Fibroblast of lung (primary cell): Measurements from ENCODE around the gene JAK1. TPM values are rescaled to one million over a fixed set of nuclear protein-coding genes. Genes with fewer than 3 reads are reported as not detected.

Experiments
- DNase-seq, 2 donors: peaks; one replicate each; pipeline versions ENCODE4 v3.0.0 to v3.0.0-alpha.2; 2010; ENCODE audit warnings: low read depth in 2 of 2
- H2AFZ ChIP-seq: 2 replicates; pipeline ENCODE4 v1.5.1; 2012; ENCODE audit warnings: low read length, control low read depth, inconsistent platforms
- H3K27ac ChIP-seq: 2 replicates; pipeline ENCODE4 v1.5.1; 2011; ENCODE audit warnings: low read length, control low read depth; ENCODE audit not compliant: insufficient read depth
- H3K27me3 ChIP-seq: 2 replicates; pipeline ENCODE4 v1.5.1; 2011; ENCODE audit warnings: mild to moderate bottlenecking, low read length; ENCODE audit not compliant: control insufficient read depth, insufficient read depth
- H3K36me3 ChIP-seq: 2 replicates; pipeline ENCODE4 v1.5.1; 2011; ENCODE audit warnings: low read length; ENCODE audit not compliant: control insufficient read depth, insufficient read depth
- H3K4me1 ChIP-seq: 2 replicates; pipeline ENCODE4 v1.5.1; 2011; ENCODE audit warnings: low read length; ENCODE audit not compliant: control insufficient read depth, insufficient read depth; ENCODE audit errors: extremely low read depth
- H3K4me2 ChIP-seq: 2 replicates; pipeline ENCODE4 v1.5.1; 2011; ENCODE audit warnings: low read length, control low read depth; ENCODE audit not compliant: insufficient read depth; ENCODE audit errors: extremely low read depth
- H3K4me3 ChIP-seq, 4 experiments: fragments of 200-600 bp in 1 of 4; sonication (generic) in 1 of 4; replicated peaks in 1 of 4; 2 replicates each; pipeline ENCODE4 v1.5.1; 2011 to 2016; ENCODE audit warnings: low read length in 4 of 4, low read depth in 3 of 4, mild to moderate bottlenecking in 3 of 4, control low read depth in 2 of 4, inconsistent platforms in 1 of 4, mixed read lengths in 1 of 4; ENCODE audit not compliant: insufficient read depth in 1 of 4; ENCODE audit errors: control extremely low read depth in 1 of 4
- H3K79me2 ChIP-seq: 2 replicates; pipeline ENCODE4 v1.5.1; 2012; ENCODE audit warnings: mild to moderate bottlenecking, low read length, inconsistent platforms; ENCODE audit not compliant: control insufficient read depth, insufficient read depth
- H3K9ac ChIP-seq: 2 replicates; pipeline ENCODE4 v1.5.1; 2011; ENCODE audit warnings: mild to moderate bottlenecking, low read length, control low read depth; ENCODE audit not compliant: insufficient read depth
- H3K9me3 ChIP-seq: 2 replicates; pipeline ENCODE4 v1.5.1; 2012; ENCODE audit warnings: low read depth, low read length; ENCODE audit not compliant: control insufficient read depth, insufficient read depth
- H4K20me1 ChIP-seq: 2 replicates; pipeline ENCODE4 v1.5.1; 2011; ENCODE audit warnings: low read length; ENCODE audit not compliant: control insufficient read depth, insufficient read depth; ENCODE audit errors: extremely low read depth
- EZH2 ChIP-seq: IDR thresholded peaks from 2 replicates; pipeline ENCODE4 v1.5.1; 2012; ENCODE audit warnings: low read length, control low read depth, mild to moderate bottlenecking; ENCODE audit errors: missing control alignments
- polyA plus RNA-seq, 2 donors: library from polyadenylated mRNA; depleted of rRNA in 1 of 2; stranded (reverse) in 1 of 2; unstranded in 1 of 2; fragments of >200 nt; gene quantifications; 2 replicates each; pipeline ENCODE4 v1.2.1, GENCODE V29; 2011 to 2012; ENCODE audit warnings: missing spikeins in 1 of 2
- total RNA-seq: library from RNA; depleted of rRNA; stranded (reverse); fragments of >200 nt; gene quantifications from 2 replicates; pipeline ENCODE4 v1.2.1, GENCODE V29; 2014
- TF ChIP-seq, protein P1 (sequence below), 2 donors: IDR thresholded peaks in 1 of 2; conservative IDR thresholded peaks in 1 of 2; 1 replicate in 1 of 2; 2 replicates in 1 of 2; pipeline ENCODE4 v1.5.1; 2011 to 2012; ENCODE audit warnings: low read length in 2 of 2, control low read depth in 1 of 2, inconsistent platforms in 1 of 2, low read depth in 1 of 2, mild to moderate bottlenecking in 1 of 2

The JAK1 gene
- total and polyA plus RNA-seq, 2 donors (not counting 1 experiment from before 2014, with no cell fraction given), result 144 to 152 TPM

DNA sequence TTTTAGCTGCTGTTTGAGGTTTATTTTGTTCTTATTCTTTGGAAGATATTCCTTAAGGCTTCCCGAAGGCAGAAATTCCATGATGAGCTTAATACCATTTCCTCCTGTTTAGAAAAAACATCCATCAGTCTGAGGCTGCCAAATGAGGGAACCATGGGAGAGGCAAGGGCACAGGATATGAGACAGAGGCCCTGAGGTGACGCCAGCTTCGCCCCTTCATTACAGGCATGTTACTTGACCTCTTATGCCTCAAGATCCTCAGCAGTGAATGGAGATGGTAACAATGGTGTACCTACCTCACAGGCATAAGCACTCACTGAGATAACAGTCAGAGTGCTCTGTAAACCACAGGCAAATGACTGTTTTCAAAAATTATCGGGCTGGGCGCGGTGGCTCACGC lies 127.9 kb downstream of the JAK1 start:
- Histone ChIP-seq H3K4me3 (no peak overlapping the region), H3K27ac (no peak overlapping the region), H3K27me3 (no peaks in the 10 kb centered on the region), H3K9me3 (no peaks in the 10 kb centered on the region), H4K20me1 (no peaks in the 10 kb centered on the region), H2AFZ (no peak overlapping the region), H3K4me1 (no peaks in the 10 kb centered on the region), H3K9ac (no peak overlapping the region), H3K36me3 (peaks cover 22% of the 10 kb centered on the region), H3K79me2 (no peaks in the 10 kb centered on the region), H3K4me2 (no peak overlapping the region)
- TF ChIP-seq, protein P1, sequence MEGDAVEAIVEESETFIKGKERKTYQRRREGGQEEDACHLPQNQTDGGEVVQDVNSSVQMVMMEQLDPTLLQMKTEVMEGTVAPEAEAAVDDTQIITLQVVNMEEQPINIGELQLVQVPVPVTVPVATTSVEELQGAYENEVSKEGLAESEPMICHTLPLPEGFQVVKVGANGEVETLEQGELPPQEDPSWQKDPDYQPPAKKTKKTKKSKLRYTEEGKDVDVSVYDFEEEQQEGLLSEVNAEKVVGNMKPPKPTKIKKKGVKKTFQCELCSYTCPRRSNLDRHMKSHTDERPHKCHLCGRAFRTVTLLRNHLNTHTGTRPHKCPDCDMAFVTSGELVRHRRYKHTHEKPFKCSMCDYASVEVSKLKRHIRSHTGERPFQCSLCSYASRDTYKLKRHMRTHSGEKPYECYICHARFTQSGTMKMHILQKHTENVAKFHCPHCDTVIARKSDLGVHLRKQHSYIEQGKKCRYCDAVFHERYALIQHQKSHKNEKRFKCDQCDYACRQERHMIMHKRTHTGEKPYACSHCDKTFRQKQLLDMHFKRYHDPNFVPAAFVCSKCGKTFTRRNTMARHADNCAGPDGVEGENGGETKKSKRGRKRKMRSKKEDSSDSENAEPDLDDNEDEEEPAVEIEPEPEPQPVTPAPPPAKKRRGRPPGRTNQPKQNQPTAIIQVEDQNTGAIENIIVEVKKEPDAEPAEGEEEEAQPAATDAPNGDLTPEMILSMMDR (conservative IDR thresholded peaks at IDR 0.05 in 1 of 2, IDR thresholded peaks at IDR 0.05 in 1 of 2; ENCODE audit: low read depth in 1 of 2, low read length in 2 of 2), result no peak
- TF ChIP-seq EZH2, result no peak
- DNase-seq, result no peak

DNA sequence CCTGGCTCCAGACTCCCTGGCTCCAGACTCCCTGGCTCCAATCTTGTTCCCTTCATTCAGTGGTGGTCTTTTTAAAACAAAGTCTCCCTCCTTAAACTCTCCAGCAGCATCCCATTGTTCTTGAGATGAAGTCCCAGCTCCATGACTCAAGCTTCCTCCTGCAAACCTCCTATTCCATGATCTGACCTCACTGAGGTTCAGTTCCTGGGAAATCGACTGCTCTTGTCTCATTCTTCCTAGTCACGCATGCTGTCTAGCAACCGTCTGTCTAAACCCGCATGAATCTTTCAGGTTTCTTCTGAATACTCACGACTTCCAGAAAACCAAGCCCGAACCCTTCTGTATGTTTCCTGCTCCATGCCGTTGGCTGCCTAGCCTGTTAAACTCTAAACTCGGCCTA lies 129.5 kb downstream of the JAK1 start:
- H4K20me1 ChIP-seq, result no peaks in the 10 kb centered on the region
- H3K9ac ChIP-seq, result no peak overlapping the region
- no peak overlapping the region for H3K27ac ChIP-seq
- no peak for DNase-seq
- H3K4me3 ChIP-seq, result no peak overlapping the region
- no peak overlapping the region for H3K4me2 ChIP-seq
- peaks cover 25% of the 10 kb centered on the region for H3K36me3 ChIP-seq
- H3K9me3 ChIP-seq, result no peaks in the 10 kb centered on the region
- no peak for TF ChIP-seq EZH2
- TF ChIP-seq, protein P1 (conservative IDR thresholded peaks at IDR 0.05 in 1 of 2, IDR thresholded peaks at IDR 0.05 in 1 of 2; ENCODE audit: low read depth in 1 of 2, low read length in 2 of 2), result no peak
- no peaks in the 10 kb centered on the region for H3K4me1 ChIP-seq
- no peaks in the 10 kb centered on the region for H3K79me2 ChIP-seq
- H2AFZ ChIP-seq, result no peak overlapping the region
- no peaks in the 10 kb centered on the region for H3K27me3 ChIP-seq

DNA sequence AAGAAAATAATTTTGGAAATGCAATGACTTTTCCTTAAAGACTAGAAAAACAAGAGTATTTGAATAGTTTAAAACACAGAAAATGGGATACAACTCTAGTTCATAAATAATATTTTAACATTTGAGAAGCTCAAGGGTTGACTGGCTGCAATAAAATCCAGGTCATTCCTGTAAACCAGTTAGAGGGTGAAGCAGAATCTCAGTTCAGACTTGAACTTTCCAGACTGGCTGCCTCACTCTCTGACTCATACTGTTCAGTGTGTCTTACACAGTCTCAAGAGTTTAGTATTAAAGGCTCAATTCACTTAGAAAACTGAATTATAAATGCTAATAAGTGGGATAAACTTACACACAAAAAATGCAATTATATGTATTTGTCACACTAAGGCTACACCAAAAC lies 131.6 kb downstream of the JAK1 start:
- DNase-seq, result peak; percentile 42 to 78
- no peak overlapping the region for H3K9ac ChIP-seq
- no peaks in the 10 kb centered on the region for H4K20me1 ChIP-seq
- H3K4me2 ChIP-seq, result no peak overlapping the region
- no peak for TF ChIP-seq EZH2
- TF ChIP-seq, protein P1 (conservative IDR thresholded peaks at IDR 0.05 in 1 of 2, IDR thresholded peaks at IDR 0.05 in 1 of 2; ENCODE audit: low read depth in 1 of 2, low read length in 2 of 2), result no peak
- peaks cover 14% of the 10 kb centered on the region for H3K36me3 ChIP-seq
- H3K79me2 ChIP-seq, result no peaks in the 10 kb centered on the region
- no peaks in the 10 kb centered on the region for H3K4me1 ChIP-seq
- no peak overlapping the region for H3K27ac ChIP-seq
- H3K9me3 ChIP-seq, result no peaks in the 10 kb centered on the region
- H3K27me3 ChIP-seq, result no peaks in the 10 kb centered on the region
- no peak overlapping the region for H2AFZ ChIP-seq
- H3K4me3 ChIP-seq, result no peak overlapping the region
